DLD1 (cell line): Measurements from ENCODE around the gene HOXD4.

Experiments used
- in situ Hi-C: cut with HindIII; loops from 2 replicates; pipeline ENCODE4 v1.10.0; 2017; ENCODE audit warnings: low sequenced_read_pairs

HOXD4 gene

DNA sequence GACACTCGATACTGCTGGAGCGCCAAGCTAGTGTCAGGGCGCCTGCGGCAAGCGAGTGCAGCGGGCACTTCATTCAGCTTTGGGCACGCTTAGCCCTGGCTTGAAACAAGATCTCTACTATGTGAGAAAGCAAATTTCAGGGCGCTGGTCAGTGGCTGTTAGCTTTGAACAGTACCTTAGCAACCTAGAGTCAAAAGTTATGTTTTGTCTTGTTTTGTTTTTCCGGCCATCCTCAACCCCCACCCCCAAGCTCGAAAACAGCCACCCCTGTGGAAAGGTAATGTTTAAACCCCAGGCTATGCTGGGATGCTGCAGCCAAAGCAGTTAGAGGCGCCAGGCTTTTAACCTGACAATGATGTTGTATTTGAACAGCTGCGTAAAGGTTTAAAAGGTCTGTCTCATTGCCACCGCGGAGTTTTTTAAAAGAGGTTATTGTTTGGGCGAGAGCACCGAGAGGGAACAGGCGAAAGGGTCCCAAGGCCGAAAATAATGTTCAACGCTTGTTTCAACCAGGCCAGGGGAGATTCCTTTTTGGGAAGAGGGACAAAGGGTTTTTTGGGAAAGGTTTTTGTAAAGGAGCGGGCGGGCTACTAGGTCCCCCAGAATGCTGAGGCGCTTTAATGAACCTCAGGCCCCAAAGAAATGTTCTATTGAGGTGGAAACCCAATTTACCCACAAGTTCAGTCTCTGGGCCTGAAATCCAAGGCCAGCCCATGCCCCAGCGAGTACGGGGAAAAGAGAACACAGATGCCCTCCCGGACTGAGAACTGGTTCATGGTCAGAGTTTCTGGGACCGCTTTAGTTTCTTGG, 37.0 kb upstream of the HOXD4 start:
- in situ Hi-C loops, result no loop called here

DNA sequence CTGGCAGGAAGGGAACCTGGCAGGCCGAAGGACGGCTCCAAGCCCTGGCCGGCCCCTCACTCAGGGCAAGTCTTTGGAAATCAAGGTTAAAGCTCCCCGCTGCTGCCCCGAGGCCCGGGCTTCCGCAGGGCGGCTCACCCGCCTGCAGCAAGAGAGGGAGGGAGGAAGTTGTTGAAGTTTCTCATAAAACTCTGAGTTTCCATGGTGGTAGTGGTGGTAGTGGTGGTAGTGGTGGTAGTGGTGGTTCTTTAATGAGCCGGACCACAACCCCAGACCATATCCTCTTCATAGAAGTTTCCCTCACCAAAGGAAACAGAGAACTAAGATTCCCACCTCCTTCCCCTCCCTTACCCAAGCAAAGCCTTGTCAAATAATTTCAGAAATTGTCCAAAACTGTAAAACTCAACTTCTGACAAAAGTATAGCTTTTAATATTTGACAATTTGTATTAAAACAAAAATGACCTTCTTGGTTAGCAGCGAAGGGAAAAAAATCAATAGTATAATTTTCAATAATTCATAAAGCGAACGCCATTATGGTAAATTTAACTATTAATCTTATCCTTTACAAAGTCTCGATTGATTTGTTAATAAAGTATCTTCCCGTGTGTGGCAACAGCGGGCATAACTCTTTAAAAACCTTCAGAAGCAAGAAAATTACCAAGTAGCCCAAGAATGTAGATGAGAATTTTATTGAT, 36.3 kb upstream of the HOXD4 start:
- in situ Hi-C loops, result no loop called here

DNA sequence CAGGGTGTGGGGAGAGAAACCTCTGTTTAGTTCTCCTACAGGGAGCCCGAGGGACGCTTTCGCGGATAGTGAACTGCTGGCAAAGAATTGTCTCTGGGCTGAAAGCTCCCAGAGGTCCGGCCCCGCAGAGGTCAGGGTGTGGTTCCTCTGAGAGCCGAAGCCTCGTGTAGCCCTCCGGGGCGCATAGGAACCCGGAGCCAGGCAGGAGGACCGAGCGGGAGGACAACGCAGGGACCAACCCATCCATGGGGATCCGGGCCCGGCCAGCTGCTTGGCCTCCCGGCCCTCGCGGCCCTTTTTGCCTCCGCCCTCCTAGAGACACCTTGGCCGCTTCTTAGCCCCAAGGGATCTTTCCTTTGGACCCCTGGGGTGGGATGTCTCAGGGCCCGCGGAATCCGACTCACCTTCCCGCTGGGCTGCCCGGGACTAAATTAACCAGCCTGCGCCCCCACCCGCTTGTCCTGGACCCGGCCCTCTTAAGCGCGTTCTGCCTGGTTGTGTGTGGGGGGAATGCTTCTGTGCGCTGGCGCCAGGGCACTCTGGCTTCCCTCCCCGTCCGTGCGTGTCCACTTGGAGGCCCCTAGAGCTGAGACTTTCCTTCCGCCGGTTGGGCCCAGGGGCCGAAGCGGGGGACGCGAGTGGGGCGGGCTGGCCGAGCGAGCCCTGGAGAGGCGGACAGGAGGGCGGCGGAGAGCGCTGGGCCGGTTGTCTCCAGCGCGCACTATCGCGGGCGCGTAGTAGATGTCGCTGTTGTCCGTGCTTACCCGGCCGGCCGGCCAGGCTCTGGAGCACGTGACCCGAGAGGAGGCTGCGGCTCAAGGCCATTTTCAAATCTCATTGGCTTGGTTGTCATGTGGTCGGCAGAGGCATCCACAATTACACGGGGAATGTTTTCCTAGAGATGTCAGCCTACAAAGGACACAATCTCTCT, 35.2 kb upstream of the HOXD4 start, which contains the start of gene HOXD10:
TSS of gene HOXD10 (plus strand) at position 896 of the 931 bp plus-strand sequence. CDS start 56 bp downstream, outside the sequence.
- in situ Hi-C loops, result no loop called here

DNA sequence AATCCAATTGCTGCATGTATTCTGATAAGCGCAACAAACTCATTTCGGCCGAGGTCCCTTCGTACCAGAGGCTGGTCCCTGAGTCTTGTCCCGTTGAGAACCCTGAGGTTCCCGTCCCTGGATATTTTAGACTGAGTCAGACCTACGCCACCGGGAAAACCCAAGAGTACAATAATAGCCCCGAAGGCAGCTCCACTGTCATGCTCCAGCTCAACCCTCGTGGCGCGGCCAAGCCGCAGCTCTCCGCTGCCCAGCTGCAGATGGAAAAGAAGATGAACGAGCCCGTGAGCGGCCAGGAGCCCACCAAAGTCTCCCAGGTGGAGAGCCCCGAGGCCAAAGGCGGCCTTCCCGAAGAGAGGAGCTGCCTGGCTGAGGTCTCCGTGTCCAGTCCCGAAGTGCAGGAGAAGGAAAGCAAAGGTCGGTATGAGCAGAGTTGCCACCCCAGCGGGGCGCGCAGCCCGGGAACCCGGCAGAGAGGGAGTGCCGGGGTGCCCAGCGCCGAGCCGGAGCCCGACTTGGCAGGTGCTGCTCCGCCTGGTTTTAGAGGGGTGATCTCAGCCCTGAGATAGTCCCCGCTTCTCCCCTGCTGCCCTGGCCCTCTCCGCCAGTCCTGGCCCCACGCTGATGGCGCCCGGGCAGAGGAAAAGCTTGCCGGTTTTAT, 34.1 kb upstream of the HOXD4 start:
- in situ Hi-C loops, result no loop called here

DNA sequence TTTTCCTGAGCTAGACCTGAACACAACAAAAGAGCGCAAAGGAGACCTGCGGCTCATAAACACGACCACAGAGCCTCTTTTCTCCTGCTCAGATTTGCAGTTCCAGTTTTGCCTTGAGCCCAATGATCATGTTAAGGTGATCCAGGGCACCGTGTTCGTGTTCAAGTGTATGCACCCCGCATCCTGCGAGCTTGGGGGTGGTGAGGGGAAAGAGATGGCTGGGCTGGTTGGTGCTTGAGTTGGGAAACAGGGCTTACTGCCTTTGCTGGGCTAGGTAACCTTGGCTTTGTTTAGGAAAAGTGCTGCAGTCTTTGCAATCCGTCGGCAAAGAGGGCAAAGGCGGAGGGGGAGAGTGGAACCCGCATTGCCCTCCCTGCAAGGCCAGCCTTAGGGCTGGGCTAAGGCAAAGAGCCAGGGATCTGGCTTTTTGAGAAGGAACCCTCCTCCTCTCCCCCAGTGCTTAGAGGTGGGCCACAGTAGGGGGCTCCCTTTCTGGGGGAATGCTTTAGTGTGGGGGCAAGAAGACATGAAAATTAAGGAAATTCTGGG, 33.5 kb upstream of the HOXD4 start:
- in situ Hi-C loops, result no loop called here

DNA sequence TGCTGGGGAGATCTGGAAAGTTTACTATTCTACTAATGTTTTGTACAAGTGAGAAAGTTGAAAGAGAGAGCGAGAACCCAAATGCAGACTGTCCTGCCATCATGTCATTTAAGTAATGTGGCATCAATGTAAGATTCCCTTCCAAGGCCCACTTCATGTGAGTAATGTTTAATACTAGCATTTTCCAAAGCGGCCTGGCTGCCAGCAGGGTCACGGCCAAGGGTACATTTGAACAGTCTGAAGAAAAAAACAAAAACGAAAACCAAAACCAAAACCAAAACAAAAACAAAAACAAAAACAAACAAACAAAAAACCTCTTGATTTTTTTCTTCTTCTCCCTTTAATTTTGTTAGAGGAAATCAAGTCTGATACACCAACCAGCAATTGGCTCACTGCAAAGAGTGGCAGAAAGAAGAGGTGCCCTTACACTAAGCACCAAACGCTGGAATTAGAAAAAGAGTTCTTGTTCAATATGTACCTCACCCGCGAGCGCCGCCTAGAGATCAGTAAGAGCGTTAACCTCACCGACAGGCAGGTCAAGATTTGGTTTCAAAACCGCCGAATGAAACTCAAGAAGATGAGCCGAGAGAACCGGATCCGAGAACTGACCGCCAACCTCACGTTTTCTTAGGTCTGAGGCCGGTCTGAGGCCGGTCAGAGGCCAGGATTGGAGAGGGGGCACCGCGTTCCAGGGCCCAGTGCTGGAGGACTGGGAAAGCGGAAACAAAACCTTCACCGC, 32.6 kb upstream of the HOXD4 start:
- in situ Hi-C loops, result no loop called here

DNA sequence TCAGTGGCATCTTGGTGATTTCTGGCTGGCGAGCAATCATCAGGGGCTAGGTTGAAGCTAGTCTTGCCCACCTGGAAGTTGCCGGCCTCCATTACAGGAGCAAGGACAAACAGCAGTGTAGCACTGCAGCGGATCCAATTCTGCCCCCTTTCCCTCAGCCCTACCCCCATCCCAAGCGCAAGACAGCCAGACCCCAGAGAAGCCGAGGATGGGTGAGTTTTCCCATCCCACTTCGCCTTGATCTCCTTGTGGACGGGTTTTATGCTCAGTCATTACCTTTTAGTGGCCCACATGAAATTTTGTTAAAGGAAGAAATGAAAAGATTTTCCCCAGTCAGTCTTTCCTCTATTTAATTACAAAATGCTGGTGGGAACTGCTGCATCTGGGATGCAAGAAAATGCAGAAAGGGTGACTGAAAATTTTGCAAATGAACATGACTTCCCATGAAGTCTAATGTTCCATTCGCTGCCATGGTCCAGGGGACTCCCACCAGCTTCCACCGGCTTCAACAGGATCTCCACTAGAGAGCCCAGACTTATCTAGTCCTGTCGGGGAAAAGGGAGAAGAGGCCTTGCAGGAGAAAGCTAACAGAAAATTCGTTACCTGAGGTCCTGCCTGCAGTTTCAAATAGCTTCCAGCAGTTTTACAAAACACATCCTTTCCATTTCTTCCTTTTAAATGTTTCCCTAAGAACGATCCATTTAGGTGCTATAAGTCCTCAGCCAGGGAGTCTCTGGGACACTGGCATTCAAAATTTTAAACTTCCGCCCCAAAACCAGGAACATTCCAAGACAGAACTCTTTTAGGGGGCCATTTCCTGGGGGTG, 30.8 kb upstream of the HOXD4 start:
- in situ Hi-C loops, result no loop called here

DNA sequence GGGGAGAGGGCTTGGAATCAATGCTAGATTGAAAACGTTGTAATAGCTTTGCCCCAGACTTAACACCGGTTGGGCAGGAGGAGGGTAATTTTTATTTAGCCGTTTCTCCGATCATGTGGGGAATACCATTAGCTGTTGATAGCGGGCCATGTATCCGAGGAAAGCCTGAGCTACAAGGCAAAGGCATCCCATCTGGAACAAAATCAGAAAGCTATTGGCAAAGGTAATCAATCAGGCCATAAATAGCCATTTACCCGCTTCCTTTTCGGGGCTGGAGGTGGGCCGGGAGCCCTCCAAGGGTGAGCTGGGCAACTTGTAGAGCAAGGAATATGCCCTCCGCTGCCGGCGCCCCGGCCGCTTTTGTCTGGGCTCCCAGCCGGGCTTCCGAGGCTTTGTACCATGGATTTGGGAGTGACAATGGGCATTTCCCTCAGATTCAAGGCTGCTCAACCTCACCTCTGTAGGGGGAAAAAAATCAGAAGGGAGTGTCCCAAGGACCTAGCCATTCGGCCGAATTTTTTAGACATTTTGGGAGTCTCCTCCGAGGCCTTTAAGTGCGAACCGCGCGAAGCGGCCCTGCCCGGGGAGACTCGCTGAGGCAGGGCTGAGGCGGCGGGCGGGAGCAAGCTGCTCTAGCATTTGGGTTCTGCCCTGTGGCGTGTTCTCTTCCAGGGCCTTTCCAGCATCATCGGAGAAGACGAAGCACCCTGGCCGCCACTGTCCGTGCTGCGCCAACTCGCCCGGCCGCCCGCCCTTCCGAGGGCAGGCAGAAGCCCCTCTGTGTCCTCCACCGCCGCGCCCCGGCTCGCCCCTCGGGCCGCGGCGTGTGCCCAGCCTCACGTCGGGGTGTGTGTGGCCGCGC, 29.9 kb upstream of the HOXD4 start:
- in situ Hi-C loops, result no loop called here

DNA sequence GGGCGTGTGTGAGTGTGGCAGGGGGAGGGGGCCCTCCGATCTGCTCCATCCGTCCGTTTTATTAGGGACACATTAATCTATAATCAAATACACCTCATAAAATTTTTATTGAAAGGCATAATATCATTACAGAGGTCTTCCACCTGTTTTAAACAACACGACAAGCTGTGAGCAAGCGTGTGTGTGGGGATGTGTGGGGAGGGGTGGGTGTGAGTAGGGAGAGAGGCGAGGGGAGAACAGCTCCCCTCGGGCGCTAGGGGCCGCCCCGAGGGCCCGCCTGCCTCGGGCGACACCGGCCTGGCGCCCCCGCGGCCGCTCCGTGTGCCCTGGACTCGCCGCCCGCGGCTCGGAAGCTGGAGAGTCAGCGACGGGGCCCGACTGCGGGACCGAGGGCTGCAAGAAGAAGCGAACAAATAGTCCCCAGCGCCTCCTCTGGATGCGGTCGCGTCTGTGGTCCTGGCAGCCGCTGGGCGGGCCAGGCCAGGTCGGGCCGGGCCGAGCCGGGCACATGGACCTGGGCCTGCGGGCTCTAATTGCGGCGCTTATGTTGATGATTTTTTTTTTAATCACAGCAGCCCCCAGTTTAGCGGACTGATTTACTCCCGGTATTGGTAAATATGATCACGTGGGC, 29.2 kb upstream of the HOXD4 start:
- in situ Hi-C loops, result no loop called here

DNA sequence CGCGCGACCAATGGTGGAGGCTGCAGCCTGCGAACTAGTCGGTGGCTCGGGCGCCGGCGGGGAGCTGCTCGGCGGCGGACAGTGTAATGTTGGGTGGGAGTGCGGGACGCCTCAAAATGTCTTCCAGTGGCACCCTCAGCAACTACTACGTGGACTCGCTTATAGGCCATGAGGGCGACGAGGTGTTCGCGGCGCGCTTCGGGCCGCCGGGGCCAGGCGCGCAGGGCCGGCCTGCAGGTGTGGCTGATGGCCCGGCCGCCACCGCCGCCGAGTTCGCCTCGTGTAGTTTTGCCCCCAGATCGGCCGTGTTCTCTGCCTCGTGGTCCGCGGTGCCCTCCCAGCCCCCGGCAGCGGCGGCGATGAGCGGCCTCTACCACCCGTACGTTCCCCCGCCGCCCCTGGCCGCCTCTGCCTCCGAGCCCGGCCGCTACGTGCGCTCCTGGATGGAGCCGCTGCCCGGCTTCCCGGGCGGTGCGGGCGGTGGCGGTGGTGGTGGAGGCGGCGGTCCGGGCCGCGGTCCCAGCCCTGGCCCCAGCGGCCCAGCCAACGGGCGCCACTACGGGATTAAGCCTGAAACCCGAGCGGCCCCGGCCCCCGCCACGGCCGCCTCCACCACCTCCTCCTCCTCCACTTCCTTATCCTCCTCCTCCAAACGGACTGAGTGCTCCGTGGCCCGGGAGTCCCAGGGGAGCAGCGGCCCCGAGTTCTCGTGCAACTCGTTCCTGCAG, 28.5 kb upstream of the HOXD4 start, which contains the start of gene HOXD9:
TSS of gene HOXD9 (plus strand) at position 37 of the 728 bp plus-strand sequence. CDS start at position 87, 50 bp downstream.
- in situ Hi-C loops, result no loop called here

DNA sequence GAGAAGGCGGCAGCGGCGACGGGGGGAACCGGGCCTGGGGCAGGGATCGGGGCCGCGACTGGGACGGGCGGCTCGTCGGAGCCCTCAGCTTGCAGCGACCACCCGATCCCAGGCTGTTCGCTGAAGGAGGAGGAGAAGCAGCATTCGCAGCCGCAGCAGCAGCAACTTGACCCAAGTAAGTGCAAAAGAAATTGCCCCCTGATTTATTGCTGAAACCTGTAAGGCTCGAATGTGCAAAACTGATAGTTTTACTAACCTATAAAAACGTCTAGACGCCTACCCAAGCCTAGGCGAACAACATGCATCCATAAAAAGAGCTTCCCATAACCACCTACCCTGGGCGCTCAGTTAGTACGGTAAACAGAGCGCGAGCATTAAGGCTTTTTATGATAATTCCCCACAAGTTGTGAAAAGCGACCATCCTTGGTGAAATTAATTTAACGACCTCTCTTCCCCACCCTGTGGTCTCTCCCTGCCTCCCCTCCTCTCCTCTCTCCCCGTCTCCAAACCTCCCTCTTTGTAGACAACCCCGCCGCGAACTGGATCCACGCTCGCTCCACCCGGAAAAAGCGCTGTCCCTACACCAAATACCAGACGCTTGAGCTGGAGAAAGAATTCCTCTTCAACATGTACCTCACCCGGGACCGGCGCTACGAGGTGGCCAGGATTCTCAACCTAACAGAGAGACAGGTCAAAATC, 27.8 kb upstream of the HOXD4 start:
- in situ Hi-C loops, result no loop called here

DNA sequence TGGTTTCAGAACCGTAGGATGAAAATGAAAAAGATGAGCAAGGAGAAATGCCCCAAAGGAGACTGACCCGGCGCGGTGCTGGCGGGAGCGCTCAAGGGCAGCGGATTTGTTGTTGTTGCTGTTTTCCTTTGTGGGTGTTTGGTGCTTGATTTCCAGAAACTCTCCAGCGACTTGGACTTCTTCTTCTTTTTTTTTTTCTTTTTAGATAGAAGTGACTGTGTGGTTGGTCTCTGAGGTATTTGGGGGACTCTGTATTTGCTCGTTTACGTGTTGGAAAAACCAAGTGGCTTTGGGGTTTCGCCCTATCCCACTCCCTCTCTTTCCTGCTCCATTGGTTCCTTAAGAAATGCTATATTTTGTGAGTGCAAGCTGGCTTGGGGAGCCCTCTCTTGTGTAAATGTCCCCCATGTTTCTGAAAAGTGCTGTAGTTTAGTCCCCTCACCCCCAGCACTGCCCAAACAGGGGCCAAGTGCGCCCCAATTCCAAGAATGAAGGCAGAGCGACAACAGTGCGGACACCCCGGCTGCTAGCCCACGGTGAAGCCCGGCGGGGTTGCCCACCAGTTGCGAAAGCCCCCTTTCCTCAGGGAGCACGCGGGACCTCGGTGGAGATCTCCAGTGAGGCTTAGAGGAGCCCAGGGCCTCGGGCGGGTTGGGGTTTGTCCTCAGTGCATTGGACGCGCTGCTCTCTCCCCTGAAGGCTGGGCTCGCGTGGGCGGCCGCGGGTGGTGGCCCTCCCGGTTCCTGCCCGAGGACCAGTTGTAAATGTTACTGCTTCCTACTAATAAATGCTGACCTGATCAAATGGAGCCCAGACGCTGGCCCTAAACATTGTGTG, 27.0 kb upstream of the HOXD4 start:
- in situ Hi-C loops, result no loop called here

DNA sequence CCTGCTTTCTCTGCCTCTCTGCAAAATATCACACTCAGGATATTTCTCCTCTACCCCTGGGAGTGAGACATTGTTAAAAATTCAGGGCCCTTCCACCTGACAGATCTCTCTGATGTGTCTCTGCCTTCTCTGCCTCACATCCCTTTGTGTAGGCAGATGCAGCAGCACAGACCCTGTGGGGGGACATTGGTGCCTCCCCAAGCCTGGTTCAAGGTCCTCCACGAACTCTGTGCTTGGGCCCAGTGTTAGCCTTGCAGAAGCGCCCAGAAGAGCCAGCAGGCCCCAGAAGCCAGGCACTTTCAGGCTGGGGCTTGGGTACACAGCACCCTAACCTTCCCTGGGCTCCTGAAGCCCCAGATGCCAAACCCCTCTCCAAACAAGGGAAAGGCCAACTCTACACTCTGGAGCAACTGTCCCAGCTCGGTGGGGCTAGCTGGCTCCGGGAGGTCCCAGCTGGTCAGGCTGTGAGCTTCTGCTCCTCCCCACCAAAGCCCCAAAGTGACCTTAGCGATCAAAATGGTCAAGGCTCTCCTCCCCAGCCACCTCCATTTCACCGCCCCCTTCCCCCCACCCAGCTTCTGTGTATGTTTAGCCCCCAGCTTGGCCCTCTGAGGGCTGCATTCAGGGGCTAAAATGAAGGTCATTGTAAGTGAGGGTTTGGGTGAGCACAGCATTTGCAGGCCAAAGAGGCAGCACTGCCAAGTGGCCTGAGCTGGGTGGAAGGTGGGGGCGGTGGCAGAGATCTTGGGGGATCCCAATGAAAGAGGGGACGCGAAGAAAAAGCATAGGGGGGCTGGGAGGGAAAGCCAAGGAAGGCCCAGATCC, 26.2 kb upstream of the HOXD4 start:
- in situ Hi-C loops, result loop anchor here (25.0 kb wide), 1 partner anchor 512 kb away; no protein-coding TSS in a partner anchor

DNA sequence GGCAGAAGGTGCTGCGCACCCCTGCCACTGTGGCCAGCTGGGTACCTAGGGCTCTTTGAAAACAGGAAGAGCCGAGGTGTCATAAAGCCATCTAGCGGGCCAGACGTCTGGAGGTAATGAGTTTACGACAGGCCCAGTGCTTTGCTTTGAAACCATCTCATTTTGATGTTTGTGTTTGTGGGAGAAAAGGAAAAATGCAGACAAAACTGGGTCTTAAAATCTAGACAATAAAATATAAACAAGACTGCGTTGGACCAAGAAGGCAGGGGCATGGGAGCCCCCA, 25.6 kb upstream of the HOXD4 start:
- in situ Hi-C loops, result loop anchor here (25.0 kb wide), 1 partner anchor 512 kb away; no protein-coding TSS in a partner anchor
